NCI-H1105 (cell line): ENCODE results near the gene HOPX.
"Not testable (repeated sequence)": the region's sequence is repeated elsewhere in the genome, so short reads cannot be mapped to it uniquely, and the experiment has no call there.

Experiments
- DNase-seq: peaks from one replicate; lab custom pipeline; 2025; lab: John Stamatoyannopoulos, UW

HOPX gene

GRCh38 chr4:56626963-56627362 lies 54.1 kb downstream of the HOPX start:
- no peak for DNase-seq

- no peak for DNase-seq
These were observed 54.7 kb downstream of the HOPX start for GRCh38 chr4:56626420-56626819.

GRCh38 chr4:56622176-56622575 lies 58.9 kb downstream of the HOPX start:
- DNase-seq, result no peak

GRCh38 chr4:56619816-56620215 lies 61.3 kb downstream of the HOPX start:
- no peak for DNase-seq

- DNase-seq, result no peak
These were observed 61.9 kb downstream of the HOPX start for GRCh38 chr4:56619160-56619559.

- no peak for DNase-seq
These were observed 62.4 kb downstream of the HOPX start for GRCh38 chr4:56618734-56619133.

- DNase-seq, result no peak
These were observed 67.8 kb downstream of the HOPX start for GRCh38 chr4:56613101-56613862.

GRCh38 chr4:56612282-56612681 lies 68.8 kb downstream of the HOPX start:
- no peak for DNase-seq

- no peak for DNase-seq
These were observed 69.6 kb downstream of the HOPX start for GRCh38 chr4:56611501-56611900.

- DNase-seq, result not testable (repeated sequence)
These were observed 70.9 kb downstream of the HOPX start for GRCh38 chr4:56610170-56610569.

- no peak for DNase-seq
These were observed 73.2 kb downstream of the HOPX start for GRCh38 chr4:56607926-56608325.

- no peak for DNase-seq
These were observed 74.7 kb downstream of the HOPX start for GRCh38 chr4:56606385-56606784.

GRCh38 chr4:56605464-56605863 lies 75.6 kb downstream of the HOPX start:
- DNase-seq, result not testable (repeated sequence)

- no peak for DNase-seq
These were observed 77.8 kb downstream of the HOPX start for GRCh38 chr4:56603297-56603696.
